Stimulated activated effector memory CD8-positive, alpha-beta T cell treated with anti-CD3 and anti-CD28 coated beads, Interleukin-12 subunit alpha, Interleukin-12 subunit beta, amount 100 ng/mL, for 72 hours (primary cell): ENCODE measurements around the gene CCL11.

Experiments
- ATAC-seq: fragments of 150-1000 bp; cut with Tn5 transposase; 2 replicates; pipeline ENCODE4 v1.10.0; 2021
- DNase-seq, 2 donors: peaks; one replicate each; pipeline ENCODE4 v3.0.0; 2021 to 2022; ENCODE audit warnings: low spot score in 2 of 2
- H3K27ac Mint-ChIP-seq: one replicate; pipeline ENCODE4 v1.8.0; 2022; ENCODE audit warnings: mild to moderate bottlenecking, mixed read lengths
- H3K36me3 Mint-ChIP-seq: one replicate; pipeline ENCODE4 v1.8.0; 2022; ENCODE audit warnings: mild to moderate bottlenecking, mixed read lengths
- H3K4me1 Mint-ChIP-seq: one replicate; pipeline ENCODE4 v1.8.0; 2022; ENCODE audit warnings: mixed read lengths
- H3K4me3 Mint-ChIP-seq: one replicate; pipeline ENCODE4 v1.8.0; 2022; ENCODE audit warnings: mild to moderate bottlenecking, mixed read lengths
- H3K9me3 Mint-ChIP-seq: one replicate; pipeline ENCODE4 v1.8.0; 2022; ENCODE audit warnings: mixed read lengths

CCL11 gene

DNA sequence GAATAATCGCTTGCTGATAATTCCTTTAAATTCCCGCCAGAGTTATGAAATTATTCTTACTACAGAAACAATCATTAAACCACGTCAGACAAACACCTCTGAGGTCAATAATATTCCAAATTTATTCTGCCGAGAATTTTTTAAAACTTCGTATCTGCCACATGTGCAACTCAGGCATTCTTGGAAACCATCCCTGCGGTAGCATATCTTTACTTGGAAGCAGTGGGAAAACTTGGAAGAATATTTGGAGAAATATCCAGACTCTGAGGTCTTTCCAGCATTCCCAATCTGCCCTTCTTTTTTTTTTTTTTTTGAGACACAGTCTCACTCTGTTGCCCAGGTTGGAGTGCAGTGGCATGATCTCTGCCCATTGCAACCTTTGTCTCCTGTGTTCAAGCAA, 2.0 kb upstream of the CCL11 start:
- Mint-ChIP-seq H3K27ac (no peak overlapping the region), H3K4me1 (no peaks in the 10 kb centered on the region), H3K4me3 (no peak overlapping the region), H3K9me3 (no peaks in the 10 kb centered on the region), H3K36me3 (no peaks in the 10 kb centered on the region)
- ATAC-seq (no peak), DNase-seq (no peak)

DNA sequence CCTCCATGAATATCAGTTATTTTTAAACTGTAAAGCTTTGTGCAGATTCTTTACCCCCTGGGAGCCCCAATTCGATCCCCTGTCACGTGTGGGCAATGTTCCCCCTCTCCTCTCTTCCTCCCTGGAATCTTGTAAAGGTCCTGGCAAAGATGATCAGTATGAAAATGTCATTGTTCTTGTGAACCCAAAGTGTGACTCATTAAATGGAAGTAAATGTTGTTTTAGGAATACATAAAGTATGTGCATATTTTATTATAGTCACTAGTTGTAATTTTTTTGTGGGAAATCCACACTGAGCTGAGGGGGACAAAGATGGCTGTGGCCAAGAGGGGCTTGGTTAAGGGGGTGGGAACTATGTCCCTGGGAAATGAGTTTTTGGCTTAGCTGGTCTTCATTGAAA, 2.3 kb downstream of the CCL11 start:
- Mint-ChIP-seq H3K36me3 (no peaks in the 10 kb centered on the region), H3K4me3 (no peak overlapping the region), H3K9me3 (no peaks in the 10 kb centered on the region), H3K27ac (no peak overlapping the region), H3K4me1 (no peaks in the 10 kb centered on the region)
- no peak for ATAC-seq
- no peak for DNase-seq

DNA sequence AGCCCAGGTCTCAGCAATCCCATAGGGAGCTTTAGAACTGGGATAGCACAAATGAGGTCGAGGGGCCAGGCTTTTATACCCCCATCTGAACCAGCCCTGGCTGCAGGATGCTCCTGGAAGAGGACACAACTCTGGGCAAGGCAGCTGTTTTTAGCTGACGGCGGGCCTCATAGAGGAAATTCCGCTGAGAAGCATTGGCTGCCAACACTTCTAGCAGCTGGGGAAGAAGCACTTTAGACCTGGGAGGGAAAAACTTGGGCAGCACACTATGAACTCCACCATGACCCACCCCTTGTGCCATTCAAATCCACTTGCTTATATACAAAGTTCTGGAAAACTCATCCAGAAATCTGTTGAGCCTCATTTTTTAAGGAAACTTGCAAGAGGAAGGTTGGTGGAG, 5.0 kb downstream of the CCL11 start:
- ATAC-seq (no peak), DNase-seq (no peak)
- Mint-ChIP-seq H3K4me1 (no peaks in the 10 kb centered on the region), H3K4me3 (no peak overlapping the region), H3K9me3 (no peaks in the 10 kb centered on the region), H3K36me3 (no peaks in the 10 kb centered on the region), H3K27ac (no peak overlapping the region)

DNA sequence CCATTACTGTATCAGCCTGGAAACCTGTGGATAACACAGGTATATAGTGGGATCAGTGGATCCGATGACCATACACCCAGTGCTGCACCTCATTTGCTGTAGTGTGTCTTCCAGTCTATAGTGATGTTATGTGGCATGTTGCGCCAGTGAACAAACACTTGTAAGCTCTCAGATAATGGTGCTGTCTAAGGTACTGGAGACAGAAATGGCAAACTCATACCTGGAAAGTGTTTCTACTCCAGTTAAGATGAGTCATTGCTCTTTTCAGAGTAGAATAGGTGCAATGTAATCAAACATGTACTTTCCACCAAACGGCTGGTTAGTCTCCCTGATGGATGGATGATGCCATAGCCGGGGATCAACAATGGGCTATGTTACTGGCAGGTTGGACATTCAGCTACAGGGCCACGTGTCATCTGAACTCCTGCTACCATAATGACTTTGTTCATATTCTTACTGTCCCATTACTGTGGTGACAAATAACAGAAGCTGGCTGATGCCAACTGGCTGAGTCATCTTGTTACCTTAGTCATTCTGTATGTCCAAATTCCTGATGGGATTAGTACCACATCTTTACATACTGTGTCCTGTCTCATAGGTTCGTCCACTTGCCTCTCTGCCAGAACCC, 6.3 kb downstream of the CCL11 start:
- no peak for DNase-seq
- H3K27ac Mint-ChIP-seq = no peak overlapping the region

DNA sequence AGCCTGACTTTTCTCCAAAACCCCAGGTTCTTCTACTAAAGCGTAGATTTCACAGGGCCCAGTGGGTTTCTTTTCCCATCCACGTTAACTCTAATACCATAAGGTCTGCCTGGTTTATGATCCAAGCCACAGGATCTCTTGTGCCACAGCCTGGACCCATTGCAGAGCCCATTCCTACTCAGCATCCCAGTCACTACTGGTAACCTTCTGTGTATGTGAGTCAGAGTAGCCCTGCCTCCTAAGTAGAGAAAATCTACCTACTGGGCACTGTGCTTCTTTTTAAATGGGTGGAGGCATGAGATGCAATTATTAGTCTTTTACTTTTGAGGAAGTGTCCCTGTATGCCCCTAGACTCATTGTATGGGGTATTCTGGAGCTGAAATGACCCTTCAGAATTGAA, 13.5 kb downstream of the CCL11 start:
- Mint-ChIP-seq H3K27ac (no peak overlapping the region), H3K4me3 (no peak overlapping the region), H3K36me3 (no peaks in the 10 kb centered on the region), H3K4me1 (no peaks in the 10 kb centered on the region), H3K9me3 (no peaks in the 10 kb centered on the region)
- ATAC-seq (no peak), DNase-seq (no peak)

More for the DNA sequence above, 6.3 kb downstream of the CCL11 start:
- ATAC-seq = peak; percentile 59
- Mint-ChIP-seq H3K9me3 (no peaks in the 10 kb centered on the region), H3K4me1 (no peaks in the 10 kb centered on the region), H3K4me3 (no peak overlapping the region), H3K36me3 (no peaks in the 10 kb centered on the region)

DNA sequence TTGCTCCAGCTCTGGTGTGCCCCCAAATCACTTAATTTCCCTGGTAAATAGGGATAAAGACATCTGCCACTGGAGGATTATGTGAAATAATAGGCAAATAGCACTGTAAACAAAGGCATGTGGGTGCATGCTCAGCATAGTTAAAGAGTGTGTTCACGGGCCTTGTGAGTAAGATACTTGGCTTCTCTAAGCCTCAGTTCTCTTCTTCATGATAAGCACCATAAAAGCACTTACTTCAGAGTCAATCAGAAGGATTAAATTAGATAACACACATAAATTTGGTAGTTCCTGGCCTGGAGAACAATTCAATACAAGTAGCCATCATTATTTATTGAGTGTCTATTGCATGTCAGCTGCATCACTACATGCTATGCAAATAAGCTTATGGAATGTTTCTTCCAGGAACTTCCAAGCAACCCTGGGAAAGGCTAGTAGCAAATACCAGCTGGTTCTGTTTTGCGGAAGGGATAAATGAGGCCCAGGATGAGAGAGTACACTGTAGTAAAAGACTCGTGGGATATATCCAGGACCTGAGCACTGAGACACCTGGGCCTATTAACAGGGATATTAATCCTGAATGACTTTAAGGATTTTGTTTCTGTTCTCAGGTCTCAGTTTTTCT, 14.5 kb downstream of the CCL11 start:
- Mint-ChIP-seq H3K27ac (no peak overlapping the region), H3K4me3 (no peak overlapping the region), H3K4me1 (no peaks in the 10 kb centered on the region), H3K36me3 (no peaks in the 10 kb centered on the region), H3K9me3 (no peaks in the 10 kb centered on the region)
- no peak for ATAC-seq
- no peak for DNase-seq

DNA sequence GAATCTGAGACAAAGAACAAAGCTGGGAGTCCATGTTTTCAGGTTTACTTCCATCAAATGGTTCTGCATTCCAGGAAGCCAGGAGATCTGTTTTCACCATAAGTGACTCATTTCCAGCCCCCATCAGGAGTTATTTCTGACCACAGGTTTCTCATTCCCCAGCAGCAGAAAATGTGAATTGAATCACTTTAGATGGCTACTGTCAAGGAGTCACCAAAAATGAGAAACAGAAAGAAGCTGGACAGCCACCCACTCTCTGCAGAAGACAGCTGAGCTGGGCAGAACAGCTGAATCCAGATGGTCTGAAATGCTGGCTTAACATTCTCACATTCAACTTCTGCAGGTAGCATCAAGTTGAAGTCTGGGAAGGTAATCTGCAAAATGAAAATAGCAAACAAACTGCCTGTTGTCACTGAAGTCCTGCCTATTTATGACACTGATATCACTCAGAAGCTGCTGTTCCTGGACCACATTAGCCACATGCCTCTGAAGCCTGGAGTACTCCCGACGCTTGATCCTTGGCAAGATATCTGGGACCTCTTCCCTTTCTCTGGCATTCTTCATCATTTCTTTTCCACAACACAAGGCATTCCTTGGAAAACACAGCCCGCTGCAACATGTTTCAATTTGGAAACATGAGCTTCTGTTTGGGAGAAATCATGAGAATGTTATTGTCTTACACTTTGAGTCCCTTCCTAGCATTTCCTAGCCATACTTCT, 15.3 kb downstream of the CCL11 start:
- no peak for ATAC-seq
- Mint-ChIP-seq H3K4me1 (no peaks in the 10 kb centered on the region), H3K4me3 (no peak overlapping the region), H3K27ac (no peak overlapping the region), H3K9me3 (no peaks in the 10 kb centered on the region), H3K36me3 (no peaks in the 10 kb centered on the region)
- peak in 1 of 2 donors; percentile 44 for DNase-seq

DNA sequence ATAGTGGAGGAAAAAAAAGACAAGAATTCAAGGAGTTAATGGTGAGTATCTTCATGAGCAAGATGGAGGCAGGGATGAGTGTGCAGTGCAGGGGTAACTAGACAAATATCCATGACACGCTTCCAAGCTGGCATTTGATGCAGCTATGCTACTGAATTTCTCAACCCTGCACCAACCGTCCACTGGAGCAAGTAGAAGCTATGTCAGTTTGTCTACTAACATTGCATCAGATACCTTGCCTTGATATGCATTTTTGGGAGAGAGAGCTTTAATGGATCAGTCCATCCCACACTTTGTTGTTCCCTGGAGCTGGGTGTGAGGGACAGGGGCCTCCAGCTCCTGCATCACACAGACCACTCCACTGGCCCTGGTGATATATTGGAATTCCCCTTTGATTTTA, 16.4 kb downstream of the CCL11 start:
- Mint-ChIP-seq H3K36me3 (no peaks in the 10 kb centered on the region), H3K4me1 (no peaks in the 10 kb centered on the region), H3K9me3 (no peaks in the 10 kb centered on the region), H3K27ac (no peak overlapping the region), H3K4me3 (no peak overlapping the region)
- no peak for DNase-seq
- no peak for ATAC-seq

DNA sequence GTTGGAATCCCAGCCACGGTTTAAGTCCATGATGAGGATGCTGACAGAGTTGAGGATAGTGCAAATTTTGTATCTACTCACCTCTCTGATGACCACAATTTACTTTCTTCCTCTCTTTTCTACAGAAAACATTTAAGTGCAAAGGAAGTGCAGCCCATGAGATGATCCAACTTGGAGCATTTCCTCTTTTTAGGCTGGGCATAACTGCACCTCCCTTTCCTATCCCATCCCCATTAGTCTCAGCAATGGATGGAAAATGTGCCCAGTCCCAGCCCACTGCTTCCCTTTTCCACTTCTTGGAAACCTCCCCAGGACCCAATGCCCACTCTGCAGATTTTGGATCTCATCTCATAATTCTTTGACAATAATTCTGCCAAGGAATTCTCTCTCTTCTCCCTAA, 17.1 kb downstream of the CCL11 start:
- no peak overlapping the region for H3K27ac Mint-ChIP-seq
- H3K9me3 Mint-ChIP-seq = no peaks in the 10 kb centered on the region
- H3K4me3 Mint-ChIP-seq = no peak overlapping the region
- H3K4me1 Mint-ChIP-seq = no peaks in the 10 kb centered on the region
- H3K36me3 Mint-ChIP-seq = no peaks in the 10 kb centered on the region
- no peak for ATAC-seq
- DNase-seq = no peak

DNA sequence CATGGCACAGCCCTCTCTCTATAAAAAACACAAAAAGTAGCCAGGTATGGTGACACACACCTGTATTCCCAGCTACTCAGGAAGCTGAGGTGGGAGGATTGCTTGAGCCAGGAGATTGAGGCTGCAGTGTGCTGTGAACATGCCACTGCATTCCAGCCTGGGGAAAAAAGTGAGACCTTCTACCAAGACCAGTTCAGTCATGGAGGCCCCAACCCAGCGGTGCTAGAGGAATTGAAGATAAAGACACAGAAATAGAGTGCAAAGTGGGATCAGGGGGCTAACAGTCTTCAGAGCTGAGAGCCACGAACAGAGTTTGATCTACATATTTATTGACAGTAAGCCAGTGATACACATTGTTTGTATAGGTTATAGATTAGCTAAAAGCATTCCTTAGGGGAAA, 18.1 kb downstream of the CCL11 start:
- Mint-ChIP-seq H3K4me3 (no peak overlapping the region), H3K4me1 (no peaks in the 10 kb centered on the region), H3K27ac (no peak overlapping the region), H3K9me3 (no peaks in the 10 kb centered on the region), H3K36me3 (no peaks in the 10 kb centered on the region)
- no peak for DNase-seq
- ATAC-seq = no peak

DNA sequence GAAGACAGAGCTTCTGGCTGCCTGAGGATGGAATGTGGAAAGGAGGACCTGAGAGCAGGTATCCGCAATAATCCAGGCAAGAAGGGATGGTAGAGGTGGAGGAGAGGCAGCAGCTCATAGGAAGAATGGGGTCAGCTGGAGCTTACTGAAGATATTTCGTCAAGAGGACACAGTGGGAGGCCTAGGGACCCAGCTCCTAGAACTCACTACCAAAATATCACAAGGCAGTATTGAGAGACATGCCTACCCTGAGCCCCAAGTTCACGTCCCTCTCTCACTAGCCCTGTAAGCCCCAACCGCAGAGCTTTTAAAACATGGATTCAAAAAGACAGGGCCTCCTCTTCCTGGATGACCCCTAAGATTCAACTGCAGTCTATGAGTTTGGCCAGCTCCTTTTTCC, 19.5 kb downstream of the CCL11 start:
- Mint-ChIP-seq H3K4me1 (no peaks in the 10 kb centered on the region), H3K27ac (no peak overlapping the region), H3K36me3 (no peaks in the 10 kb centered on the region), H3K4me3 (no peak overlapping the region), H3K9me3 (no peaks in the 10 kb centered on the region)
- DNase-seq = no peak
- no peak for ATAC-seq

DNA sequence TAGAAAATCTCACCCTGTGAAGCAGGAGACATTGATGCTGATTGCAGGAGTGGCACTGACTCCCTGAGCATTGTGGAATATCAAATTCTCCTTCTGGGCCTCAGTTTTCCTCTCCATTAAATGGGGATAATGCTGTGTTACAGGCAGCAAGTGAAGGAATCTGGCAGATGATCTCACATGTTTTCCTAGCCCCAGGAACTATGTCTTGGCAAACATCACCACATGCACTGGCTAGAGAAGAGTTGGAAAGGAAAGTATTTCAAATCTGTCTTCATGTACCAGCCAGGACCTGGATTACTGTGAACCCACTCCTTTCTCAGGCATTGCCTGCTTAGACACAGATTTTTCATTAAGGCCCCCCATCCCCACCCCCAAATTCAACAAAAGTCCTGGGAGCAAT, 20.1 kb downstream of the CCL11 start:
- Mint-ChIP-seq H3K36me3 (no peaks in the 10 kb centered on the region), H3K4me3 (no peak overlapping the region), H3K27ac (no peak overlapping the region), H3K4me1 (no peaks in the 10 kb centered on the region), H3K9me3 (no peaks in the 10 kb centered on the region)
- DNase-seq (no peak), ATAC-seq (no peak)

DNA sequence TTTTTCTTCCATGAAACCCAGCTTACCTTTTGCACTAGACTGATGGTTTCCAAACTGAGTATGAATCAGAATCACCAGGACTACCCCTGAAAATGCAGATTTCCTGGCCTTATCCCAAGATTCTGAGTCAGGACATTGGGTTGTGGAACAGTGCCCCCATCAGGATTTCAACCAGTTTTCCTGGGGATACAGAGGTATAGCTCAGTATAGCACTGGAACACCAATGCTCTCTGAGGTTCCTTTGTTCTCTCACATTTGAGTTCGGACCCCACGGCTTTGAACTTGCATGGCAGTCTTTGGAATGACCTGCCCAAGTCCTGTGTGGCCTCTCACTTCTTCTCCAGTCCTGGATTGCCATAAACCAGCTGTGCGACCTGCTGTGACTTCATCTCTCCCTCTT, 20.9 kb downstream of the CCL11 start:
- no peaks in the 10 kb centered on the region for H3K9me3 Mint-ChIP-seq

DNA sequence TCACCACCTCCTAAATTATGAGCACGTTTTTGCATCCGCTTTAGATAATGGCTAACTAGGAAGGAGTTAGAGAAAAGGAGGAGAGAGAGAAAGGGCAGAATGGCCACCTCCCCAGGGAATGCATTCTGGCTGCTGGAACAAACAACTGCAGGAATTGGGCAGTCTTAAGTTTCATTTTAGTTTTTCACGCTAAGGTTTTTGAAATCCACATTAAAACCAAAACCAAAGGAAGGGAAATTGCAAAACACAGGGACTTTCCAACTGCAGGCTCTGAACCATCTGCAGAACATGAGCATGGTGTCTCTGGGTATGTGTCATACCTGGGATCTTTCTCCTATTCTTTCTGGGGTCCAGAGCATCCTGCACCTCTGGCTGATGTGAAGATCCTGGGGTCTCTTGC, 21.6 kb downstream of the CCL11 start:
- H3K36me3 Mint-ChIP-seq = no peaks in the 10 kb centered on the region
- no peak for ATAC-seq
- DNase-seq = peak in 1 of 2 donors; percentile 10
- no peak overlapping the region for H3K27ac Mint-ChIP-seq
- no peak overlapping the region for H3K4me3 Mint-ChIP-seq
- H3K9me3 Mint-ChIP-seq = no peaks in the 10 kb centered on the region
- no peaks in the 10 kb centered on the region for H3K4me1 Mint-ChIP-seq

More for the DNA sequence above, 20.9 kb downstream of the CCL11 start:
- no peaks in the 10 kb centered on the region for H3K4me1 Mint-ChIP-seq
- DNase-seq (peak in 1 of 2 donors; percentile 22), ATAC-seq (no peak)
- H3K36me3 Mint-ChIP-seq = no peaks in the 10 kb centered on the region
- no peak overlapping the region for H3K4me3 Mint-ChIP-seq
- no peak overlapping the region for H3K27ac Mint-ChIP-seq

DNA sequence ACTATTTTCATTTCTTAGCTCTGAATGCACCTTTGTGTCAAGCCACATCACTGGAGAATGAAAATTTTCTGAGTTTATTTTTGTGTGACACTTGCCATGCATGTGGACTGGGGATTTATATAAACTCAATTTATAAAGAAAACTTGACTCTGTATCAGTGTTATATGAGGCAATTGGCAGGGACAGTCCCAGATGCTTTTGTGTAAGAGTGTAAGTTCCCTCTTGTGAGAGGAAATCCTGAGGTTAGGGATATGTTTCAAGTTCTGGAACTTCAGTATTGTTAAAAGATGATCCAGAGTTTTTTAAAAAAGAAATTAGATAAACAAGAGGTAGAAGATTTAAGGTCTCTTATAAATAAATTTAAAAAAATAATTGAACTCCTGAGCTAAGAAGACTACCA, 22.8 kb downstream of the CCL11 start:
- H3K4me3 Mint-ChIP-seq = no peak overlapping the region
- no peaks in the 10 kb centered on the region for H3K36me3 Mint-ChIP-seq
- ATAC-seq (no peak), DNase-seq (no peak)
- no peak overlapping the region for H3K27ac Mint-ChIP-seq
- no peaks in the 10 kb centered on the region for H3K9me3 Mint-ChIP-seq
- no peaks in the 10 kb centered on the region for H3K4me1 Mint-ChIP-seq

DNA sequence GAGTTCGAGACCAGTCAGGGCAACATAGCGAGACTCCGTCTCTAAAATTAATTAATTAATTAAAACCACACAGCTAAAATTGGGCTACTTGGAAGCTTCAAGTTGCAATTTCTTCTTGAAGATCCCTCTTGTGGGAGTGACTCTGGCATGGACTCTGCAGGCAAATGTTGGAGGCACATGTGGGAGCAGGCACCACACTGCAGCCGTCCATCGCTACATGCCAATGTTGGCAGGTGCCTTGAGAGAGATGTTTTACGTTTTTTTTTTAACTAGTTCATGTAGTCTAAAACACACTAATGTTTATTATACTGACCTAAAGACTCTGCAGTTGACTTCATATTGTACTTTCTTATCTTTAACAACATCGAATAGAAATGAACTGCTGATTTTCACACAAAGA, 25.7 kb downstream of the CCL11 start:
- H3K36me3 Mint-ChIP-seq = no peaks in the 10 kb centered on the region
- H3K27ac Mint-ChIP-seq = no peak overlapping the region
- no peak for DNase-seq
- no peak for ATAC-seq
- no peak overlapping the region for H3K4me3 Mint-ChIP-seq
- H3K4me1 Mint-ChIP-seq = no peaks in the 10 kb centered on the region
- H3K9me3 Mint-ChIP-seq = no peaks in the 10 kb centered on the region
